Hematopoietic multipotent progenitor cell (in vitro differentiated cells): Measurements from ENCODE around the gene RETREG1. TPM values are rescaled to one million over a fixed set of nuclear protein-coding genes. Genes with fewer than 3 reads are reported as not detected.
"Not testable (repeated sequence)": the region's sequence is repeated elsewhere in the genome, so short reads cannot be mapped to it uniquely, and the experiment has no call there.

Experiments
- DNase-seq, 3 donors: peaks; one replicate each; pipeline ENCODE4 v3.0.0-alpha.2; 2011 to 2015; ENCODE audit warnings: low read depth in 2 of 3, low spot score in 2 of 3
- total RNA-seq: library from RNA; depleted of rRNA; stranded (reverse); fragments of >200 nt; gene quantifications from one replicate; pipeline ENCODE4 v1.2.3, GENCODE V29; 2012

Gene RETREG1
- 6.2 TPM for total RNA-seq

- peak; percentile 74 to 78 (median 74) for DNase-seq
Observed at GRCh38 chr5:16616536-16617273, at the start of gene RETREG1. RETREG1 (minus strand) TSS chr5:16616997; CDS start chr5:16616971, 26 bp downstream.

- no peak for DNase-seq
Observed at GRCh38 chr5:16666130-16666882, 49.5 kb upstream of the RETREG1 start.

GRCh38 chr5:16665601-16666000, 48.8 kb upstream of the RETREG1 start:
- no peak for DNase-seq

- no peak for DNase-seq
Observed at GRCh38 chr5:16664368-16664767, 47.6 kb upstream of the RETREG1 start.

GRCh38 chr5:16663840-16664239, 47.0 kb upstream of the RETREG1 start:
- no peak for DNase-seq

GRCh38 chr5:16661713-16662112, 44.9 kb upstream of the RETREG1 start:
- DNase-seq: no peak

GRCh38 chr5:16660982-16661381, 44.2 kb upstream of the RETREG1 start:
- no peak for DNase-seq

GRCh38 chr5:16659536-16659935, 42.7 kb upstream of the RETREG1 start:
- DNase-seq: no peak

GRCh38 chr5:16656561-16657191, 39.9 kb upstream of the RETREG1 start:
- no peak for DNase-seq

- DNase-seq: no peak
Observed at GRCh38 chr5:16654647-16655334, 38.0 kb upstream of the RETREG1 start.

GRCh38 chr5:16648739-16649138, 31.9 kb upstream of the RETREG1 start:
- not testable (repeated sequence) for DNase-seq

- DNase-seq: no peak
Observed at GRCh38 chr5:16644301-16644889, 27.6 kb upstream of the RETREG1 start.

GRCh38 chr5:16642867-16643266, 26.1 kb upstream of the RETREG1 start:
- DNase-seq: no peak

GRCh38 chr5:16639206-16639605, 22.4 kb upstream of the RETREG1 start:
- DNase-seq: no peak

- DNase-seq: no peak
Observed at GRCh38 chr5:16628376-16628775, 11.6 kb upstream of the RETREG1 start.

- DNase-seq: peak in 1 of 3 donors; percentile 25
Observed at GRCh38 chr5:16626696-16627264, 10.0 kb upstream of the RETREG1 start.

GRCh38 chr5:16625096-16625495, 8.3 kb upstream of the RETREG1 start:
- peak in 2 of 3 donors; percentile 23 to 50 for DNase-seq

GRCh38 chr5:16619136-16619535, 2.3 kb upstream of the RETREG1 start:
- DNase-seq: no peak

- peak in 1 of 3 donors; percentile 10 for DNase-seq
Observed at GRCh38 chr5:16618138-16618897, 1.5 kb upstream of the RETREG1 start.
